ACHN (cell line): Measurements from ENCODE around the gene SRM.
"Not testable (repeated sequence)": the region's sequence is repeated elsewhere in the genome, so short reads cannot be mapped to it uniquely, and the experiment has no call there.

Experiments used
- DNase-seq: peaks from one replicate; pipeline ENCODE4 v3.0.0-alpha.2; 2015
- in situ Hi-C: cut with HindIII; loops from 2 replicates; pipeline ENCODE4 v1.10.0; 2017; ENCODE audit warnings: low sequenced_read_pairs, low pct_ligation_motif_present, low pct_unique_long_range_greater_than_20kb

SRM gene

GRCh38 chr1:11067716-11068599, 8.1 kb upstream of the SRM start:
- in situ Hi-C loops: no loop called here
- no peak for DNase-seq

GRCh38 chr1:11065796-11066195, 6.0 kb upstream of the SRM start:
- in situ Hi-C loops: no loop called here
- no peak for DNase-seq

GRCh38 chr1:11064942-11065341, 5.1 kb upstream of the SRM start:
- DNase-seq: no peak
- in situ Hi-C loops: no loop called here

- DNase-seq, in situ Hi-C loops: not testable (repeated sequence)
Measured at GRCh38 chr1:11063937-11064537, 4.2 kb upstream of the SRM start.

GRCh38 chr1:11062965-11063401, 3.2 kb upstream of the SRM start:
- in situ Hi-C loops: no loop called here
- no peak for DNase-seq

GRCh38 chr1:11061652-11062365, 2.0 kb upstream of the SRM start:
- in situ Hi-C loops: no loop called here
- no peak for DNase-seq

GRCh38 chr1:11059155-11059967, 457 bp downstream of the SRM start:
- peak; percentile 4 for DNase-seq
- in situ Hi-C loops: no loop called here

GRCh38 chr1:11058595-11059154, 1.1 kb downstream of the SRM start:
- in situ Hi-C loops: no loop called here
- DNase-seq: no peak

- in situ Hi-C loops: no loop called here
- no peak for DNase-seq
Measured at GRCh38 chr1:11058026-11058425, 1.8 kb downstream of the SRM start.

- in situ Hi-C loops: no loop called here
Measured at GRCh38 chr1:11057477-11057876, 2.3 kb downstream of the SRM start.

GRCh38 chr1:11056504-11056903, 3.3 kb downstream of the SRM start:
- in situ Hi-C loops: no loop called here

More at GRCh38 chr1:11057477-11057876, 2.3 kb downstream of the SRM start:
- DNase-seq: no peak

GRCh38 chr1:11055676-11056075, 4.1 kb downstream of the SRM start:
- DNase-seq: no peak
- in situ Hi-C loops: no loop called here

More at GRCh38 chr1:11056504-11056903, 3.3 kb downstream of the SRM start:
- DNase-seq: no peak

- in situ Hi-C loops: no loop called here
Measured at GRCh38 chr1:11054666-11055065, 5.2 kb downstream of the SRM start.

GRCh38 chr1:11054181-11054580, 5.6 kb downstream of the SRM start:
- in situ Hi-C loops: no loop called here
- no peak for DNase-seq

More at GRCh38 chr1:11054666-11055065, 5.2 kb downstream of the SRM start:
- DNase-seq: no peak

GRCh38 chr1:11053758-11054137, 6.1 kb downstream of the SRM start:
- in situ Hi-C loops: no loop called here
- DNase-seq: peak; percentile 9

GRCh38 chr1:11052839-11053757, 6.7 kb downstream of the SRM start:
- in situ Hi-C loops: no loop called here
- DNase-seq: no peak

GRCh38 chr1:11051781-11052511, 7.9 kb downstream of the SRM start:
- in situ Hi-C loops: no loop called here
- no peak for DNase-seq
